ENCODE measurements around the gene SUMF1.

SUMF1 gene

DNA sequence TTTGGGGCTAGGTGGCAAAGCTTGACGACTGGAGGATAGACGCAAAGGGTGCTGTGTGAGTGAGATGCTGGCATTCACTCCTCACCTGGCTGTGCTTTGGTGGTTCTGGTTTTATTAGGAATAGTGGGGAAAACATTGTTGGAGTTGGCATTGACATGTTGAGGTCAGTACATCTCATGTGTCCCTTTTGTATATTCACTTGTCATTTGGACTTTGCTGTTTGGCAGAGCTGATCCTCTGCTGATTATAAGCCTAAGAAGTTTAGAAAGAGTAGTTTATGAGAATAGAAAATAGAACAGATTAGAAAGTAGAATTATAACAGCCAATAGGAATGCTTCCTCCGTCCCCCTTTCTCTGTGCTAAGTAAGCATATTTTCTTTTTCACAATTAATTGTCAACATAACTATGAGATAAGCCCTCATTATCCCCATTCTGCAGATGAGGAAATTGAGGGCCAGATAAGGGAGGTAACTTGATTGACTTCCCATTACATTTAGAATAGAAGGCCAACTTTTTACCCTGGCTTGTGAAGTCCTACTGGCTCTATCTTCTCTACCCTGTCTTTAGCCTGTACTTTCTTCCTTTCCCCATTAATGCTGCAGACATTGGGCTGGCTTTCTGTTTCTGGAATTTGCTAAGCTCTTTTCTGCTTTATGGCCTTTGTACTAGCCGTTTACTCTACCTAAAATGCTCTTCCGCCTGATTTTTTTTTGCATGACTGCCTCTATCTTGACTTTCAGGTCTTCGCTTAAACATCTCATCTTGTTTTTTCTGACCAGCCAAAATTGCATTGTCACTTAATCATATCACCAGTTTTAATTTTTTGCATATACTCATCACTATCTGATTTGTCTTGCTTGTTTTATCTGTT is 38.9 kb upstream of the SUMF1 start:
- peak overlapping the region; percentile 40 for H3K27ac Mint-ChIP-seq
- H3K27me3 Mint-ChIP-seq: no peaks in the 10 kb centered on the region
- intact Hi-C loops (cut with micrococcal nuclease): loop anchor here (5.0 kb wide), 1 partner anchor 81 kb away; no protein-coding TSS in a partner anchor
- H3K9me3 Mint-ChIP-seq: no peaks in the 10 kb centered on the region
- H3K36me3 Mint-ChIP-seq (ENCODE audit: low read depth): peaks cover 16% of the 10 kb centered on the region
- no peak overlapping the region for H3K4me3 Mint-ChIP-seq
- H3K4me1 Mint-ChIP-seq (ENCODE audit: low read depth): peaks cover 56% of the 10 kb centered on the region

DNA sequence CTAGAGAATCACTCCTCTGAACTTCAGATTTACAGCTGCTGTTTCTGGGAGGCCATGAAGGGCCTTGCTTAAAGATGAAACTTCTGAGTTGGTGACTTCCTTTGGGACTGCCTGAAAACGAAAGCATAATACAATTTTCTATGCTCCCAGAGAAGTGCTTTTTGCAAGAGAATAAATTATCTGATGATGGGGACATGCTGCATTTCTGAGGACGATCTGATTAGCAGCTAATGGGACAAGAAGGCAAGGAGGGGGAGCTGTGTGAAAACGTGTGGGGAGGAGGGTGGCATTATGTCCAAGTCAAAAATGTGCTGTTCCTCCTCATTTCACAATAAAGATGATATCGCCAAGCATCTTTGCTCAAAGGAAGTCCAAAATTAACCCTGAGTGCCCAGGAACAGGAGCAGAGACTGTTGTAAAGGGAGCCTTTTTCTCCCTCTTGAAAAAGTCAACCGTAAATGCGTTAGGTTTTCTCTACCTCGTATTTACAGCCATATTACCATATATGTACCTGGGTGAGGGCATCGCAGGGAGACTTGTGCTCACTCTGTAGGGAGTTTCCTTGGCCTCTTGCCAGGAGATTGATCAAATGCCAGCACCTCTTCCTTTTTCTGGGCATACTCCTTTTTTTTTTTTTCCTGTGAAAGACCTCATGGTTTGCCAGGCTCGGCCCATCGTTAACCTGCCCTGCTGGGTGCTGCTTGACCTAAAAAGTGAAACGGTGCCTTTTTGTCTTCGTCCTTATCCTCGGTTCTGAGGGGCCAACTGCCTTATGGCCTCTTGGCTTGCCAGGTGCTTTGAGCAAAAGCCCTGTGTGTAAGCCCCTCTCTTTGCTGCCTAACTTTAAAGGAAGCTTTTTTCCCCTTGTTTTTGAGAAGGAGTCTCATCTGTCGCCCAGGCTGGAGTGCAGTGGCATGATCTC is 37.5 kb upstream of the SUMF1 start:
- Mint-ChIP-seq H3K4me1 (ENCODE audit: low read depth) (peaks cover 51% of the 10 kb centered on the region), H3K4me3 (peak overlapping the region; percentile 18), H3K9me3 (no peaks in the 10 kb centered on the region), H3K27me3 (no peaks in the 10 kb centered on the region), H3K36me3 (ENCODE audit: low read depth) (peaks cover 8% of the 10 kb centered on the region), H3K27ac (peak overlapping the region; percentile 40)
- intact Hi-C loops (cut with micrococcal nuclease): loop anchor here (5.0 kb wide), 1 partner anchor 83 kb away; no protein-coding TSS in a partner anchor

DNA sequence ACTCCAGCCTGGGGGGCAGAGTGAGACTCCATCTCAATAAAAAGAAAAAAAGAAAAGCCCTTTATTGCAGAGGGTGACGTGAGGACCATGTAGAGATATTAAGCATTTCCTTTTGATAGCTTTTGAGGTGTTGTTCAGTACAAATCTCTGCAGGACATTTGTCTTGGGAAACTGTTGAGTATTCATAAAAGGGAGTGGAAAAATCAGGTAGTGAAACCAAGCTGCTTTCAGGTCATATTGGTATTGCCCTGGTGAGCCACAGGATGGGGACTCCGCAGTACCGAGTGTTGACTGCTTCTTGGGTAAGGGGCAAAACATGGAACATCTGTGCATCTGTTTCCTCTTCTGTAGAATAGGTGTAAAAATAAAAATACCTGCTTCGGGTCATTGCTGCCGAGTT is 36.0 kb upstream of the SUMF1 start:
- no peaks in the 10 kb centered on the region for H3K27me3 Mint-ChIP-seq
- H3K36me3 Mint-ChIP-seq (ENCODE audit: low read depth): peaks cover 5% of the 10 kb centered on the region
- no peaks in the 10 kb centered on the region for H3K9me3 Mint-ChIP-seq
- intact Hi-C loops (cut with micrococcal nuclease): loop anchor here (1.0 kb wide), 1 partner anchor 14 kb away; no protein-coding TSS in a partner anchor
- H3K4me1 Mint-ChIP-seq (ENCODE audit: low read depth): peaks cover 56% of the 10 kb centered on the region
- H3K4me3 Mint-ChIP-seq: no peak overlapping the region
- H3K27ac Mint-ChIP-seq: no peak overlapping the region

DNA sequence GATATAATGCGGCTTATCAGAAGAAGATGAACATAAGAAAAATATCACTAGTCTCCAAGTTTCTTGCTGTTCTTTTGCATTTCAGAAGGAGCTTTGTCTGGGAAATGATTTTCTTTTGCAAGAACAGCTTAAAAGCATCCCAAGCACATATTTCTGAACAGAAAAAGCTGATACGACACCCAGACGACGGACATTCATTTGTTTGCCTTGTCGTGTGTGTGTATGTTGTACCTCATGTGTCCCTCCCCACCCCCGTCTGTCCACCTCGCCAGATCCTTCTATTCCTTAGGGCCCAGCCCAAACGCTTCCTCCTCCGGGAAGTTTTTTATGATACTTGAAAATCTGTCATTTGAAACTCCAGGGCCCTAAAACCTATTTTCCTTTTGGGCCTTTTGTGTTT is 34.9 kb upstream of the SUMF1 start:
- peaks cover 11% of the 10 kb centered on the region for H3K36me3 Mint-ChIP-seq (ENCODE audit: low read depth)
- intact Hi-C loops (cut with micrococcal nuclease): no loop called here
- H3K9me3 Mint-ChIP-seq: no peaks in the 10 kb centered on the region
- peaks cover 50% of the 10 kb centered on the region for H3K4me1 Mint-ChIP-seq (ENCODE audit: low read depth)
- no peak overlapping the region for H3K4me3 Mint-ChIP-seq
- H3K27me3 Mint-ChIP-seq: no peaks in the 10 kb centered on the region
- H3K27ac Mint-ChIP-seq: no peak overlapping the region

DNA sequence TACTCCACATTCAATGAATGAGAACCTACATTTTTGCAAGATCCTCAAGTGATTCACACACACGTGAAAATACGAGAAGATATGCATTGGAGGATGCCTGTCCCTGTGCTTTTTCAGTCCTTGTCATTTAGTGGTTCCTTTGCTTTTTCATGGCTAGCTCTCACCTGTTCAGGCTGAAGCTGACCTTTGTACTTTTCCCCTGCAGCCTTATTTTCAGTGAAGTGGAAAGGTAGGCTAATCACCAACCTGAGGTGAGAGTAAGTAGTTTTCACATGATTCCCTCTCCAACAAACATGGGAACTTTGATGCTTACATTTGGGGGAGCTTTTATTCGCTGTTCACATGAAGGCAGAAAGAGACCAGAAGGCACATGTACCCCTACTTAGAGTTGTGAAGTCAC is 34.4 kb upstream of the SUMF1 start:
- H3K4me1 Mint-ChIP-seq (ENCODE audit: low read depth): peaks cover 51% of the 10 kb centered on the region
- intact Hi-C loops (cut with micrococcal nuclease): no loop called here
- H3K27me3 Mint-ChIP-seq: no peaks in the 10 kb centered on the region
- H3K9me3 Mint-ChIP-seq: no peaks in the 10 kb centered on the region
- H3K4me3 Mint-ChIP-seq: no peak overlapping the region
- no peak overlapping the region for H3K27ac Mint-ChIP-seq
- H3K36me3 Mint-ChIP-seq (ENCODE audit: low read depth): peaks cover 11% of the 10 kb centered on the region

DNA sequence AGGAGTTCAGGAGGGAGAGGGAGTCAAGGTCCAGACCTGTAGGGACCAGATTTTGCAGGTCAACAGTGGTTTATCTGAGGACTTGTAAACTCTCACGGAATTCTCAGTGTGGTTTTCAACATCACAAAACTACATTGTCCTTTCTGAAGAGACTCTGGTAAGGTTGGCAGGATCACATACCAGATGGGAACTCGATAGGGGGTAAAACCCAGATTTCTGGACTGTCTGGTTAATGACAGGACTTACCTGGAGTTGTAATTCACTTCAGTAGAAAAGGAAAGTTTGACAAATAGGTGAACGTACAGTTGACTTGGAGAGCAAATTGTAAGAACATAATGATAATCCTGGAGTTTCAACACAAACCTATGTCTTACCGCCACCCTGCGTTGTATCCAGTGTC is 31.4 kb upstream of the SUMF1 start:
- Mint-ChIP-seq H3K9me3 (no peaks in the 10 kb centered on the region), H3K4me3 (no peak overlapping the region), H3K27me3 (no peaks in the 10 kb centered on the region), H3K36me3 (ENCODE audit: low read depth) (peaks cover 14% of the 10 kb centered on the region), H3K27ac (no peak overlapping the region), H3K4me1 (ENCODE audit: low read depth) (peaks cover 52% of the 10 kb centered on the region)
- intact Hi-C loops (cut with micrococcal nuclease): no loop called here

DNA sequence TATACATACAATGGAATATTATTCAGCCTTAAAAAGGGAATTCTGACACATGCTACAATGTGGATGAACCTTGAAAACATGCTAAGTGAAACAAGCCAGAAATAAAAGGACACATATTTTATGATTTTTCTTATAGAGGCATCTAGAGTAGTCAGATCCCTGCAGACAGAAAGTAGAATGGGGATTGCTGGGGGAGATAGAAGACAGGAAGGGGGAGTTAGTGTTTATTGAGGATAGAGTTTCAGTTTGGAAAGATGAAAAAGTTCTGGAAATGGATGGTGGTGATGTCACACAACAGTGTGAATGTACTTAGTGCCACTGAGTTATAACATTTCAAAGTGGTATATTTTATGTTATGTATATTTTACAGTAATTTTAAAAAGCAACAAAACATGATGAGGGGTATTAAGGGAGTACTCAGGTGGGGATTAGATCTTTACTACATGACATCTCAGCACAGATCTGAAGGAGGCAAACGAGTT is 30.8 kb upstream of the SUMF1 start:
- H3K27ac Mint-ChIP-seq: no peak overlapping the region
- H3K4me3 Mint-ChIP-seq: no peak overlapping the region
- H3K9me3 Mint-ChIP-seq: no peaks in the 10 kb centered on the region
- H3K27me3 Mint-ChIP-seq: no peaks in the 10 kb centered on the region
- H3K4me1 Mint-ChIP-seq (ENCODE audit: low read depth): peaks cover 46% of the 10 kb centered on the region
- peaks cover 15% of the 10 kb centered on the region for H3K36me3 Mint-ChIP-seq (ENCODE audit: low read depth)
- intact Hi-C loops (cut with micrococcal nuclease): no loop called here

DNA sequence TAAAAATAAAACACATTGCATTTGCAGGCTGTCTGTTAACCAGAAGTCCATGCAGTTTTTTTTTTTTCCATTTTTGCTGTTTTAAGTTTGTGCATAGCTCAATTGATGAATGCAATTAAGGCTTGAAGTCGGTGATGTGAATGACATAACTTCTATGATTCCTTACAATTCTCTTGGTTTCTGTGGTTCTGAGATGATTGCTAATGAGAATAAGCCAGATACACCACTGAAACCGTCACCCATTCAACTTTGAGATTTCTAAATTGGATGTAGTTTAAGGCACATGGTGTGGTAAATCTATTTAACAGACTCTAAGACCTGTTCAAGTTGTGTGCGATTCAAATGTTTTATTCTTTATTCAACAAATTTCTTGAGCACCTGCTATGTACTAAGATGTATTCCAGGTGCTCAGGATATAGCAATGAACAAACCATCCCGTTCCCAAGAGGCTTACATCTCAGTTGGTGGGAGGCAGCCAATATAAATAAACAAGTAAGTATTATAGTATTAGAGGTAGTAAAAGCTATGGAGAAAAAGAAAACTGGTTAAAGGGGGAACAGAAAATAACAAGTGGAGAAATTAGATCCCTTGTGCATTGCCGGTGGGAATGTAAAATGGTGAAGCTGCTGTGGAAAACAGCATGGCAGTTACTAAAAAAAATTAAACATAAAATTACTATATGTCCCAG is 30.1 kb upstream of the SUMF1 start:
- Mint-ChIP-seq H3K4me1 (ENCODE audit: low read depth) (peaks cover 43% of the 10 kb centered on the region), H3K27me3 (no peaks in the 10 kb centered on the region), H3K36me3 (ENCODE audit: low read depth) (peaks cover 15% of the 10 kb centered on the region), H3K9me3 (no peaks in the 10 kb centered on the region), H3K27ac (no peak overlapping the region), H3K4me3 (no peak overlapping the region)
- intact Hi-C loops (cut with micrococcal nuclease): no loop called here

DNA sequence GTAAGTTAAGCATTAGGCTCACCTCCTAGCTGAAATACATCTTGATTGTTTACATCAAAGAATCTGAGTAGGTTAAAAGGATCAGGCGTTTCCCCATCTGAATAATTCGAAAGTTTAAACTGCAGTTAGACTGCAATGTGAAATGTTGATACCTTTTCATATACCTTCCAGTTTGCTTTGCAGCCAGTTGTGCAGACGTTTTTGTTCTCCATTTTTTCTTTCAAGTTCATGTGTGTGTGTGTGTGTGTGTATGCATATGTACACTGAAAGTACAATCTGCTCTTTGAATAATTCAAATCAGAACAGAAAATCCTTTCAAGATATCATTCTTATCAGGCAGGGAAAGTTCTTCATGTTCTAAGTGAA is 29.0 kb upstream of the SUMF1 start:
- peak overlapping the region; percentile 87 for H3K27ac Mint-ChIP-seq
- no peak overlapping the region for H3K4me3 Mint-ChIP-seq
- H3K9me3 Mint-ChIP-seq: no peaks in the 10 kb centered on the region
- peaks cover 15% of the 10 kb centered on the region for H3K36me3 Mint-ChIP-seq (ENCODE audit: low read depth)
- intact Hi-C loops (cut with micrococcal nuclease): no loop called here
- H3K4me1 Mint-ChIP-seq (ENCODE audit: low read depth): peaks cover 46% of the 10 kb centered on the region
- peaks cover 3% of the 10 kb centered on the region for H3K27me3 Mint-ChIP-seq

DNA sequence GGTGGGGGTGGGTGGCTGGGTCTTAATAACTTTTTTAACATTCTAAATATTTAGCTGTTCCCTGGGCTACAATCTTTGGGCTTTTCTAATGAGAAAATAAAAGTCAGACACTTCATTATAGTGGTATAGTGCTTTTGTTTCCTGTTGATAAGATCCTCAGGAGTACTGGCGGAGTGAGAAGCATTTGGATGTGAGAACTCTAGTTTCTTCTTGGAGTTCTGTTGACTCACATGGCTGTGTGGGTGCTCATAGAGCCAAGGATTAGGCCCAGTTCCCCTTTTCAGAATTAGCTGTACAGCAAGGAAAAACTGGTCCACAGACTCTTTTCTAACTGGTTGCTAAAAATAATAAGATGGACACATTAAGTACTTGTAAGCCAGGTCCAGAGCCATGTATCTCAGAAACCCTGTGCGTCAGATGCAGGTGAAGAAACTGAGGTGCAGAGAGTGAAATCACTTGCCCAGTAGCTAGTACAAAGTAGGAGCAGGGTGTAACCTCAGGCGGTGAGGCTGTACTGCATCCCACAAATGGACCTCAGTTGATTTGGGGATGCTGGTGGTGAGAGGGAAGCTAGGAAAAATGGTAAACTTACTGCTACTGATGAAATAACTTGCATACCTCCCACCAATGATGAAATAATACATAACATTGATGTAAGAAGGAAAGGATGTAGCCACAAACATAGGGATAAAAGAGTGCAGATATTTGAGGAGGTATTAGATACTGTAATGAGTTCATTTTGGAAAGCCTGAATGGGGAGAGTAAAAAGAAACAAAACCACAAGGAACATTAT is 28.4 kb upstream of the SUMF1 start:
- intact Hi-C loops (cut with micrococcal nuclease): no loop called here
- peak overlapping the region; percentile 87 for H3K27ac Mint-ChIP-seq
- peaks cover 15% of the 10 kb centered on the region for H3K36me3 Mint-ChIP-seq (ENCODE audit: low read depth)
- H3K4me1 Mint-ChIP-seq (ENCODE audit: low read depth): peaks cover 49% of the 10 kb centered on the region
- no peaks in the 10 kb centered on the region for H3K9me3 Mint-ChIP-seq
- peak overlapping the region; percentile 87 for H3K4me3 Mint-ChIP-seq
- H3K27me3 Mint-ChIP-seq: peaks cover 4% of the 10 kb centered on the region

DNA sequence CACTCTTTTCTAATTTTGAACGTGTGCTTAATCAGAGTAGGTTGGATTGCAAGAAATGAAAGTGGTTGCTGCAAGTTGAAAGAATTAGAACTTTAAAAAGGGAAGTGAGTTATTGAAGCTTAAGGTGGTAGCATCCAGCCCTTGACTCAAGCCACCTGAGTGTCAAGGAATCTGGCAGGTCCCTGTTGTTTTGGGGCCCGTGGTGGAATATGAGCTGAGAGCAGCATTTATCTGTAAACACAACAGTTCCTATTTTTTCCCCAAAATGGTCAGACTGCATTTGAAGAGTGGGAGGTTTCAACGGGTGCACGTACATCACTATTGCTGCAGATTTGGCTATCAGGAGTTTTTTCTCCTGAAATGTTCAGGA is 27.8 kb upstream of the SUMF1 start:
- intact Hi-C loops (cut with micrococcal nuclease): loop anchor here (5.0 kb wide), 1 partner anchor 43 kb away; no protein-coding TSS in a partner anchor
- H3K36me3 Mint-ChIP-seq (ENCODE audit: low read depth): peaks cover 15% of the 10 kb centered on the region
- H3K4me1 Mint-ChIP-seq (ENCODE audit: low read depth): peaks cover 49% of the 10 kb centered on the region
- no peaks in the 10 kb centered on the region for H3K9me3 Mint-ChIP-seq
- peak overlapping the region; percentile 87 for H3K4me3 Mint-ChIP-seq
- peak overlapping the region; percentile 87 for H3K27ac Mint-ChIP-seq
- H3K27me3 Mint-ChIP-seq: peaks cover 4% of the 10 kb centered on the region

DNA sequence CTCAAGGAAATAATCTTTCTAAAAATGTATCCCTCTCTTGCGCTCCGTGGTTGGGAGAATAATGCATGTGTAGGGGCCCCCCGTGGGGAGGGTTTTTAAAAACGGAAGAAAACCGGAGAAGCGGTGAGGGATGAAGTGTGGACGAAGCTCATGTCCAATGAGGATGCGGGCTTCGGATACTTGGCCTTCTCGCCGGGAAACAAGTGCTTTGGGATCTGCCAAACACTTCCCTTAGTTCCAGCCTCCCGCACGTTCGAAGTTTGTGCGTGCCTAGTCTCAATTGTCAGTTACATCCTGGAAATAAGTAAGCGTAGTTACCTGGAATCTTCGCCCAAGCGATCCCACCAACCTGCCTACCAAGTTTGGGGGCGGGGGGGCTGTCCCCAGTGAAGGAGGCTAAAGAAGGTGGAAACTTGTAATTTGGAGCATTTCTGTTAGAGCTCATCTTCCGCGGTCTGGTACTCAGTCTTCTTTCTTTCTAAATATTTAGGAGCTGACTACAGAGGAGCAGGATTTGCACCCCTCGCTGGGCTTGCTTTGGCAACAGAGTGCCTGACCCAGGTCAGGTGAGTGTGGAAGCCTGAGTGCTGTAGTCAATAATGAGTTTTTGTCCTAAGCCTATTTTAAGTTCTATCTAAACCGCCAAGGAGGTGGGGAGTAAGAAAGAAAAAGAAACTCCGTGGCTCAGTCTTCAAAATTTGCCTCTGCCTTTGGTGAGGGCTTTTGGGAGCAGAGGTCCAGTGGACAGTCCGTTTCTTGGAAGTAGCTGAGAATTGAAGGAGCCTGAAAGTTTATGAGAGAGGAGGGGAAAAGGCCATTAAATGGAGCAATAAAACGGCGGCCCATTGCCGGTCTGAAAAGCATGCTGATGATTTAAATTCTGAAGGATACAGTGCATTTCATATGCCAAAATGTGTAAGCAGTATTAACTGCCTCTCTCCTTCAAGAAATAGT is 27.1 kb upstream of the SUMF1 start:
- H3K36me3 Mint-ChIP-seq (ENCODE audit: low read depth): peaks cover 15% of the 10 kb centered on the region
- H3K4me1 Mint-ChIP-seq (ENCODE audit: low read depth): peaks cover 49% of the 10 kb centered on the region
- peaks cover 4% of the 10 kb centered on the region for H3K27me3 Mint-ChIP-seq
- H3K9me3 Mint-ChIP-seq: no peaks in the 10 kb centered on the region
- peak overlapping the region; percentile 87 for H3K4me3 Mint-ChIP-seq
- intact Hi-C loops (cut with micrococcal nuclease): loop anchor here (2.0 to 5.0 kb wide), 4 partner anchors 15 to 693 kb away; partner anchors contain the start of gene EDEM1
- peak overlapping the region; percentile 87 for H3K27ac Mint-ChIP-seq

Measured in dendritic cell treated with granulocyte-macrophage colony-stimulating factor and Interleukin-4, amounts not matched to agents 40 ng/mL and 50 ng/mL, for 4 days (primary cell).